Measurements from ENCODE around the gene RTN4R. TPM values are rescaled to one million over a fixed set of nuclear protein-coding genes. Genes with fewer than 3 reads are reported as not detected.

Gene RTN4R
- total RNA-seq, 4 donors from 2014 or later, result 0.29 to 0.75 TPM; not detected in 2

DNA sequence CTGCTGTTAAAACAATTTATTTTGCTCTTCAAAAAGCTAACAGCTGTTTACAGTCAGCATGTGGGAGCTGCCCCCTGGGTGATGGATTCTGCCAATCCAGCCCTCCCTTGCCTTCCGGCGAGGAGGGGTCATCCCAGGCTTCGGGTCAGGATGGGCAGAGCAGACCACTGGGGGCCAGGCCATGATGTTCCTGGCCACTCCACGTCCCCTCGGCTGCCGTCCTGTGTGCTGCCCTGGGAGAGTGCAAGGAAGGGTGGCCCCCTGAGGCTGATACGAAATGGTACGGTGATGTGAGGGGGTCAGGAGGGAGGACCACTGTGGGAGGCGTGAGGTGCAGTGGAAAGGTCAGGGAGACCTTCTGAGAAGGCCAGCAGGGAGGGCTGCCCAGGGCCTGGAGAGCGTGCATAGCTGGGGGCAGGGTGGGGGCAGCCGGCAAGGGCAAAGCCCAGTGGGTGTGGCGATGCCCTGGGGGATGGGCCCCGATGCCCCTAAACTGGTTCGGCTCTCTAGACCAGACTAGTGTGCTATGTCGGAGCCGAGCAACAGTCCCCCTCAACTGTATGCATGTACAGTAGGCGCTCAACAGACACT, 41.3 kb downstream of the RTN4R start:
- in situ Hi-C loops (cut with MboI; ENCODE audit: low sequenced_read_pairs in 4 of 4), result no loop called here

DNA sequence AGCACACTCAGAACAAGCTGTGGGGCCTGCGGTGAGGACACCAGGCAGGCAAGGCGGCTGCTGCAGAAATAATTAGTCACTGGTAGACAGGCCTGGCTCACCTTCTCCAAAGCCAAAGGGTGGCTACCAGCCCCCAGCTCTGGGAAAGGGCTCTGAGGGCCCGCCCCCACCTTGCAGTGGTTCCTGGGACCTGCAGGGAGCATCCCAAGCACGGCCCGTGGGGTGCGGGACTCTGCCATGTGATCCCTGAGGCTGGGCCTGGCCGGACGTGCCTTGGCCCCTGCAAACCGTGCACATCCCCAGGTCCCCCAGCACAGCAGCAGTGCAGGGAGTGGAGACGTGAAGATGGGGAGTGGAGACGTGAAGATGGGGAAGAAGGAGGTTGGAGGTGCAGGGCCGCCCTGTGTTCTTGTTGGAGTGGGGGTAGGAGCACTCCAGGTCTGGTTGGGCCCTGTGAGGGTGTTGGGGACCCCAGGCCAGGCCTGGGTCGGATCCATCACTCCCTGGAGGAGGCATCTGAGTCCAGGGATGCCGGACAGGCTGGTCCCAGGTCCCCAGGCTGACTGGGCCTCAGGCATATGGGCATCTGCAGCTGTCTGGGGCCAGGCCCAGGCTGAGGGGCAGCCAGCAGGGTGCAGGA, 41.9 kb downstream of the RTN4R start:
- H3K4me1 ChIP-seq, result peaks cover 4 to 16% of the 10 kb centered on the region in 2 donors
- no peaks in the 10 kb centered on the region for H3K36me3 ChIP-seq
- intact Hi-C loops (cut with DNase I; ENCODE audit: low total_unique reads), result no loop called here
- no peak for TF ChIP-seq POLR2A (IDR thresholded peaks at IDR 0.05)
- TF ChIP-seq, protein P1, sequence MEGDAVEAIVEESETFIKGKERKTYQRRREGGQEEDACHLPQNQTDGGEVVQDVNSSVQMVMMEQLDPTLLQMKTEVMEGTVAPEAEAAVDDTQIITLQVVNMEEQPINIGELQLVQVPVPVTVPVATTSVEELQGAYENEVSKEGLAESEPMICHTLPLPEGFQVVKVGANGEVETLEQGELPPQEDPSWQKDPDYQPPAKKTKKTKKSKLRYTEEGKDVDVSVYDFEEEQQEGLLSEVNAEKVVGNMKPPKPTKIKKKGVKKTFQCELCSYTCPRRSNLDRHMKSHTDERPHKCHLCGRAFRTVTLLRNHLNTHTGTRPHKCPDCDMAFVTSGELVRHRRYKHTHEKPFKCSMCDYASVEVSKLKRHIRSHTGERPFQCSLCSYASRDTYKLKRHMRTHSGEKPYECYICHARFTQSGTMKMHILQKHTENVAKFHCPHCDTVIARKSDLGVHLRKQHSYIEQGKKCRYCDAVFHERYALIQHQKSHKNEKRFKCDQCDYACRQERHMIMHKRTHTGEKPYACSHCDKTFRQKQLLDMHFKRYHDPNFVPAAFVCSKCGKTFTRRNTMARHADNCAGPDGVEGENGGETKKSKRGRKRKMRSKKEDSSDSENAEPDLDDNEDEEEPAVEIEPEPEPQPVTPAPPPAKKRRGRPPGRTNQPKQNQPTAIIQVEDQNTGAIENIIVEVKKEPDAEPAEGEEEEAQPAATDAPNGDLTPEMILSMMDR (IDR thresholded peaks at IDR 0.05 in 4 of 5, conservative IDR thresholded peaks at IDR 0.05 in 1 of 5), result no peak
- no peak overlapping the region for H3K27ac ChIP-seq
- no peak for ATAC-seq
- no peaks in the 10 kb centered on the region for H3K27me3 ChIP-seq
- in situ Hi-C loops (cut with MboI; ENCODE audit: low sequenced_read_pairs in 4 of 4), result no loop called here
- no peaks in the 10 kb centered on the region for H3K9me3 ChIP-seq
- no peak for DNase-seq
- no peak overlapping the region for H3K4me3 ChIP-seq

More for the DNA sequence above, 41.3 kb downstream of the RTN4R start:
- ATAC-seq (no peak), DNase-seq (no peak)
- no peaks in the 10 kb centered on the region for H3K9me3 ChIP-seq
- no peaks in the 10 kb centered on the region for H3K36me3 ChIP-seq
- intact Hi-C loops (cut with DNase I; ENCODE audit: low total_unique reads), result no loop called here
- peaks cover 2 to 11% of the 10 kb centered on the region in 2 donors for H3K4me1 ChIP-seq
- no peak overlapping the region for H3K27ac ChIP-seq
- no peak overlapping the region for H3K4me3 ChIP-seq
- TF ChIP-seq, protein P1 (IDR thresholded peaks at IDR 0.05 in 4 of 5, conservative IDR thresholded peaks at IDR 0.05 in 1 of 5), result no peak
- no peak for TF ChIP-seq POLR2A (IDR thresholded peaks at IDR 0.05)
- no peaks in the 10 kb centered on the region for H3K27me3 ChIP-seq

DNA sequence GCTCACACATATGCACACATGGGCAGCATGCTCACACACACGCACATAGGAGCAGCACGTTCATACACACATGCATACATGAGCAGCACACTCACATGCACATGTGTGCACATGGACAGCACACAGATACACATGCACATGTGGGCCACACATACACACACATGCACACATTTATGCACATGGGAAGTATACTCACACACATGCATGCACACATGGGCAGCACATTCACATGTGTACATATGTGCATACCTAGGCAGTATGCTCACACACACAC, 42.5 kb downstream of the RTN4R start:
- intact Hi-C loops (cut with DNase I; ENCODE audit: low total_unique reads), result no loop called here

DNA sequence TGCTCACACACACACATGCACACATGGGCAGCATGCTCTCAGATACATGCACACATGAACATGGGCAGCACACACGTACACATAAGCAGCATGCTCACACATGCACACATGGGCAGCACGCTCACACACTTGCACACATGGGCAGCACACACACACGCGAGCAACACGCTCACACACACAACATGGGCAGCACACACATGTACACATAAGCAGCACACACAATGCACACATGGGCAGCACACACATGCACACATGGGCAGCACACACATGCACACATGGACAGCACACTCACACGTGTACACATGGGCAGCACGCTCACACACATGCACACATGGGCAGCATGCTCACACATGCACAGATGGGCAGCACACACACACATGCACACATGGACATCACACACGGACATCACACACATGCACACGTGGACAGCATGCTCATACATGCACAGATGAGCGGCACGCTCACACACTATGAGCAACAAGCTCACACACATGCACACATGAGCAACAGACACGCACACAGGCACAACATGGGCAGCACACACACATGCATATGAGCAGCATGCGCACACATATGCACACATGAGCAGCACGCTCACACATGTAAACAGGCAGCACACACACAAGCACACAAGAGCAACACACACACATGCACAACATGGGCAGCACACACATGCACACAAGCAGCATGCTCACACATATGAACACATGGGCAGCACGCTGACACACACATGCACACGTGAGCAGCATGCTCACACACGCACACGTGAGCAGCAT, 43.0 kb downstream of the RTN4R start:
- DNase-seq, result no peak
- Histone ChIP-seq H3K4me3 (no peak overlapping the region), H3K27ac (no peak overlapping the region), H3K4me1 (peaks cover 4 to 24% of the 10 kb centered on the region in 2 donors), H3K9me3 (no peaks in the 10 kb centered on the region), H3K27me3 (no peaks in the 10 kb centered on the region), H3K36me3 (no peaks in the 10 kb centered on the region)
- TF ChIP-seq, protein P1 (IDR thresholded peaks at IDR 0.05 in 4 of 5, conservative IDR thresholded peaks at IDR 0.05 in 1 of 5), result no peak
- in situ Hi-C loops (cut with MboI; ENCODE audit: low sequenced_read_pairs in 4 of 4), result no loop called here
- ATAC-seq, result no peak
- intact Hi-C loops (cut with DNase I; ENCODE audit: low total_unique reads), result no loop called here

More for the DNA sequence above, 42.5 kb downstream of the RTN4R start:
- H3K36me3 ChIP-seq, result no peaks in the 10 kb centered on the region
- H3K4me1 ChIP-seq, result peaks cover 4 to 19% of the 10 kb centered on the region in 2 donors
- in situ Hi-C loops (cut with MboI; ENCODE audit: low sequenced_read_pairs in 4 of 4), result no loop called here
- no peak for ATAC-seq
- H3K9me3 ChIP-seq, result no peaks in the 10 kb centered on the region
- H3K27me3 ChIP-seq, result no peaks in the 10 kb centered on the region
- no peak overlapping the region for H3K4me3 ChIP-seq
- no peak for TF ChIP-seq POLR2A (IDR thresholded peaks at IDR 0.05)
- TF ChIP-seq, protein P1 (IDR thresholded peaks at IDR 0.05 in 4 of 5, conservative IDR thresholded peaks at IDR 0.05 in 1 of 5), result no peak
- DNase-seq, result no peak
- H3K27ac ChIP-seq, result no peak overlapping the region
